Suprapubic skin (tissue), 3 donors: ENCODE data around the gene TBC1D5.

Source experiments
- CTCF ChIP-seq, 2 donors: fragments of 200-600 bp in 1 of 2; fragments of 450-650 bp in 1 of 2; sonication (generic) in 1 of 2; IDR thresholded peaks; one replicate each; pipeline ENCODE4 v1.5.1; 2016 to 2019; ENCODE audit warnings: antibody characterized with exemption in 2 of 2, mild to moderate bottlenecking in 1 of 2, moderate library complexity in 1 of 2
- POLR2A ChIP-seq, 2 donors: fragments of 450-650 bp; IDR thresholded peaks; one replicate each; pipeline ENCODE4 v1.6.1; 2017; ENCODE audit warnings: antibody characterized with exemption in 2 of 2, mild to moderate bottlenecking in 2 of 2, moderate library complexity in 2 of 2

- TF ChIP-seq POLR2A (IDR thresholded peaks at IDR 0.05) (no peak), CTCF (IDR thresholded peaks at IDR 0.05) (no peak)
Observed at GRCh38 chr3:17261627-17262369, 480.6 kb downstream of the TBC1D5 start.
